LHCN-M2 (cell line): ENCODE measurements around the gene GPR183. TPM values are rescaled to one million over a fixed set of nuclear protein-coding genes. Genes with fewer than 3 reads are reported as not detected.
A peak's percentile ranks its signal among the peaks of the same experiment; 100 is the strongest.

Experiments used
- DNase-seq: peaks from one replicate; pipeline ENCODE4 v3.0.0-alpha.2; 2012; ENCODE audit warnings: low read depth
- total RNA-seq: library from RNA; depleted of rRNA; stranded (reverse); fragments of >200 nt; gene quantifications from 2 replicates; pipeline ENCODE4 v1.2.3, GENCODE V29; 2014

The GPR183 gene
- total RNA-seq, 1 experiment from 2014 or later, result 0.11 TPM

DNA sequence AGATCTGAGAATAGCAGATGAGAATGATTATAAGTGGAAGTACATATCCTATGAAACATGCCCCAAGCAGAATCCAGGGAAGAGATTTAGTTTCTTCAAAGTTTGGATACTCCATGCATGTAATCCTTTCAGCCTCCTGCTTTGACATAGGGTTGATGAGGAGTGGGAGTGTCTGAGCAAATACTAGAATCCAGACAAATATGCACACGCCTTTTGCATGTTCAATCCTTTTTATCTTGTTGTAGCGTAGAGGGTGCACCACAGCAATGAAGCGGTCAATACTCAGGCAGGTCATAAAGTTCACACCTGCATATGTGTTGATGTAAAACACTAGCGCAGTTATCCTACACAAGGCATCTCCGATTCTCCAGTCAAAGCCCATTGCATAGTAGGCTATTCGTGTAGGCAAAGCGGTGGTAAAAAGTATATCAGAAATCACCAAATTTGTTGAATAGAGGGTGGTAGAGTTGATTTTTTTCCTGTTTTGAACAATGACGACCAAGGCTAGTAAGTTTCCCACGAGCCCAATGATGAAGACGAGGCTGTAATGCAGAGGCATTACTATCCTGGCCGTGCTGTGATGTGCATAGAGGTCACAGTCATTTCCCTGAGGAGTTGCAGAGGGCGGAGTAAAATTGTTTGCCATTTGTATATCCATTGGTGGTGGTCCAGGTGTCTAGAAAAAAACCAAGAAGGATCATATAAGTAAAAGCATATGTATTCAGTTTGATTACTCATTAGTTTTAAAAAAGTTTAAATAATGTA lies 11.5 kb downstream of the GPR183 start:
- DNase-seq, result no peak

DNA sequence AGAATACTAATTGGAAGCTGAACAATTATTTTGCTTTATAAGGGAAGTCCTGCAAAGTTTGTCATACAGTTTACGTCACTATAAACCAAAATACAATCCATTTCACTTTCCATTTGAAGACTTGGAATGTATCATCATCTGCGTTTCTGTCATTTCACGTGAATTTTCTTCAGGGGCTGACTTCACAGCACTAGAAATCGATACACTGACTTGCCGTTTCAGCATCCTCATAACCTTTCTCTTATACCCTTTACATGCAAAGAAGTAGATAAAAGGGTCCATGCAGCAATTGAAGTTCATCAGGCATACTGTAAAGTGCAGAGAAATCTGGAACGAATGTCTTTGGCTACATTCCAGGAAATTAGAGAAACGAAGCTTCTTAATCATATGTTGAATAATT lies 12.2 kb downstream of the GPR183 start:
- no peak for DNase-seq

- DNase-seq, result no peak
Measured at GRCh38 chr13:99294198-99294597, 13.0 kb downstream of the GPR183 start.

GRCh38 chr13:99293178-99293577 lies 14.0 kb downstream of the GPR183 start:
- no peak for DNase-seq

GRCh38 chr13:99290894-99291293 lies 16.3 kb downstream of the GPR183 start:
- DNase-seq, result no peak

- no peak for DNase-seq
Measured at GRCh38 chr13:99289674-99290337, 17.4 kb downstream of the GPR183 start.

GRCh38 chr13:99289271-99289670 lies 17.9 kb downstream of the GPR183 start:
- no peak for DNase-seq

GRCh38 chr13:99288089-99288488 lies 19.1 kb downstream of the GPR183 start:
- DNase-seq, result no peak

DNA sequence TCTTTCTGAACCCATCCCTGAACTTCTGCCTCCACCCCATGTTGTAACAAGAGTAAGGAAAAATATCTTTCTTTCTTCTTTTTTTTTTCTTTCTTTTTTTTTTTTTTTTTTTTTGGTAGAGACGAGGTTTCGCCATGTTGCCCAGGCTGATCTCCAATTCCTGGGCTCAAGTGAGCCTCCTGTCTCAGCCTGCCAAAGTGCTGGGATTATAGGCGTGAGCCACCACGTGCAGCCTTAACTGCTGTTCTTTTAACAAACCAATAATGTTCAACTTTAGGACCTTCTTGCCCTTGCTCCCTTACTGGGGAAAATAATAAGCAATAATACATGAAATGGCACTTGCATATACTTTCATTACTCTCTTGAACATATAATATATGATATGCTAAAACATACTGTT lies 19.6 kb downstream of the GPR183 start:
- no peak for DNase-seq

DNA sequence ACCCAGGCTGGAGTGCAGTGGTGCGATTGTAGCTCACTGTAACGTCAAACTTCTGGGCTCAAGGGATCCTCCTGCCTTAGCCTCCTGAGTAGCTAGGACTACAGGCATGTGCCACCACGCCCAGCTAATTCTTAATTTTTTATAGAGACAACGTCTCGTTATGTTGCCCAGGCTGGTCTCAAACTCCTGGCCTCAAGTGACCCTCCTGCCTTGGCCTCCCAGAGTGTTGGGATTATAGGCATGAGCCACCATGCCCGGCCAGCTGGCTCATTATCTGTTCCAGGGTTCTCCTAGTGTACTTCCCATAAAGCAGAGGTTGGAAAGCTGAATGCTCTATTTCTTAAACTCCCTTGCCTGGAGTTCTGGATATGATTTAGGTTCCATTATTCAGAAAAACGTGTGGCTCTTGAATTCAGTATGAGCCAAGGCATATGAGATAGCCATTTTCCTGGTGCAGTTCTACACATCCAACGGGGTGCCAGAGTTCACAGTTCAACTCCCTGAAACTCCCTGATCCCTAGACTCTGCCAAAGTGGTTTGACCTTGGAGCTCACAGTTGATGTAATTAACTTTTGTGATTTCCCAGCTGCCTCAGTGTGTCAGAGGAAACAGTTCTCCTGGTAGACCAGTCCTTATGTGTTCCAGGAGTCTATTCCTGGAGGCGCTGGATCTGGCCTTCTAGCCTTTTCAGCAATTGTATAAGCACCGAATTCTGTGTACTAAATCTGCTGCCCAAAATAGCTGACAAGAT lies 21.6 kb downstream of the GPR183 start:
- DNase-seq, result no peak

GRCh38 chr13:99282264-99283231 lies 24.7 kb downstream of the GPR183 start:
- DNase-seq, result no peak

DNA sequence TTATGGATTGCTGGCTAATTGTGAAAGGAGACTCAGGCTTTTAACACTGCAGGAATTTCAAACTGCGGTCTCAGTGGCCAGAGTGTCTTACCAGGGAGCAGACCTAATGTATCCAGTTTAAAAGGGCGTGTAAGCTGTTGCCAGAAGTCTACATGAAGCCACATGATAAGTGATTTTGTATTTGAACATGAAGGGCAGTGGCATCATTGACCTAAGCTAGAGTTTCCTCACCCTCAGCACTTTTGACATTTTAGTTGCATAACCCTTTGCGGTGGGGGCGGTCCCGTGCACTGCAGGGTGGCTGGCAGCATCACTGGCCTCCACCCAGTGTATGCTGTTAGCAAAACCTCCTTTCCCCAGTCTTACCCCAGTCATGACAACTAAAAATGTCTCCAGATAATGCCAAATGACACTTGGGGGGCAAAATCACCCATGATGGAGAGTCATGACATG lies 25.4 kb downstream of the GPR183 start:
- no peak for DNase-seq

- DNase-seq, result peak; percentile 19
Measured at GRCh38 chr13:99280166-99280565, 27.0 kb downstream of the GPR183 start.

GRCh38 chr13:99279637-99280036 lies 27.6 kb downstream of the GPR183 start:
- no peak for DNase-seq

GRCh38 chr13:99278843-99279242 lies 28.4 kb downstream of the GPR183 start:
- DNase-seq, result no peak

DNA sequence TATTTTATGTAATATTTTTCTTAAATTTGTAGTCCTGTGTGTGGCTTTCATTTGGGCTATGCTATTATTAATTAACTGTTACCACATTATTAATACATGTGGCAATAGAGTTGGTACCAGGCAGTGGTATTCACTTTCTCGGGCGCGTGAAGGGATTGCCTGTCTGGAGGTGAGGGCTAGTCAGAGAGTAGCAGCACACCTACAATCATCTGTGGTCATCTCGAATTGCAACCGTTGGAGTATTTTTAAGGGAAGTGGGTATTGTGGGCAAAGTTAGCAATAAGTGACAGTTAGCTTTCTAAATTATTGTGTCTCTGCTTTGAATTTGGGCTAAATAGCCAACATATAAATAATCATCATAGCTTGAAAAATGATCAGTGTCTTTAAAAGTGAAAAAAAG lies 29.0 kb downstream of the GPR183 start:
- DNase-seq, result no peak

DNA sequence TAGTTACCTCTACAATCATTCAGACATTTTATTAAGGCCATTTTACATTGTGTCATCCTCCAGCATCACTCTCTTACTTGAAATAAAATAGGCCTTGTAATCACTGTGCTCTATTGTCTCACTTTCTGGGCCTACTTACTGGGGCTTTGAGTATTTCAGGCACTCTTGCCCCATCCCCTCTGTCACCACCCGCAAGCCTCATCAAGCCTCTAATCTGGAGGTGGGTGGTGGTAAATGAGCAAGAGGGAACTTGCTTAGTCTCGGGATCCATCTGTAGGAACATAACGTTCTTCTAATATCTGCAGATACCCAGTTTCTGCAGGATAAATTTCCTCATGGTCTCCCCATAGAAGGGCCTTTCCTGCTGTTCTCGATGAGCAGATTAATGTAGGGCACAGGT lies 29.6 kb downstream of the GPR183 start:
- no peak for DNase-seq

- no peak for DNase-seq
Measured at GRCh38 chr13:99276706-99277105, 30.5 kb downstream of the GPR183 start.

DNA sequence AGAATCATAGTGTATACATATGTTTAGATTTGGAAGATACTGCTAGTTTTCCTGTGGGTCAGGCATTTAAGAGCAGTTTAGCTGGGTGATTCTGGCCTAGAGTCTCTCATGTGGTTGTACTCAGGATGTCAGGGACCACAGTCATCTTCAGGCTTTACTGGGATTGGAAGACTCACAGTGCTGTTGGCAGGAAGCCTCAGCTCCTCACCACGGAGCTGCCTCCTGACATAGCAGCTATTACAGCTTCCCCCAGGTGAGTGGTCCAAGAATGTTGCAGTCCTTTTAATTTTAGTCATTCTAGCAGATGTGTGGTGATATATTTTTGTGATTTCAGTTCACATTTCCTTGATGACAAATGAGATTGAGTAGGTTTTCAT lies 32.1 kb downstream of the GPR183 start:
- DNase-seq, result peak; percentile 49

DNA sequence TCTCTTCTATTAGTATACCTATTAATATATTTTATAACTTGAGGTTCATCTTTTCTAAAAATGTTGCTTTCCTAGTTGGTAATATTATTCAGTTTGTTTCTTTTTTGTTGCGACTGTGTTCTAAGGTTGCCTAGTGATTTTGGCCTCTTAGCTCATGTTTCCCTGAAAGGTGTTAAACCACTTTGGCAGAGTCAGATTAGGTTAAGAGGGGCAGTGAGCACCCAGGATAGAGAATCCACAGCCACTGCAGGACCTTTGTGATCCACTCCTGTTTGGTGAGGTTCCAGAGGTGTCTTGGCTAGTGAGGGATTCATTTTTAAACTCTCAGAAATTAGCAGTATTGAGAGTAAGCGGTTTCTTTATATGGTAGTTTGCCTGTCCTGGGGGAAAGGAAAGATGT lies 34.1 kb downstream of the GPR183 start:
- DNase-seq, result no peak

- no peak for DNase-seq
Measured at GRCh38 chr13:99272481-99272880, 34.7 kb downstream of the GPR183 start.
